WTC11 (cell line): ENCODE data around the gene ZC3H12D. TPM values are rescaled to one million over a fixed set of nuclear protein-coding genes. Genes with fewer than 3 reads are reported as not detected.

Experiments
- ATAC-seq: fragments of 200-7000 bp; cut with Tn5 transposase; 2 replicates; pipeline ENCODE4 v1.10.0; 2021; ENCODE audit warnings: mild to moderate bottlenecking, moderate library complexity
- Bru-seq: library from RNA; stranded (reverse); fragments of 400-500 nt; gene quantifications from one replicate; lab custom pipeline; 2021; lab: Mats Ljungman, UMichigan
- CTCF ChIA-PET: fragments of 300-600 bp; sonication (Branson Sonifier 250); formaldehyde crosslinking; loops from one replicate; lab custom pipeline; 2021; ENCODE audit warnings: antibody characterized with exemption; lab: Charles Lee
- POLR2A ChIA-PET: fragments of 350-600 bp; sonication (Branson Sonifier 250); formaldehyde crosslinking; loops from one replicate; lab custom pipeline; 2021; ENCODE audit warnings: antibody characterized with exemption; lab: Charles Lee
- DNase-seq: peaks from one replicate; pipeline ENCODE4 v3.0.0; 2021; ENCODE audit warnings: low spot score
- H3K27ac Mint-ChIP-seq: 2 replicates; pipeline ENCODE4 v1.8.0; 2021; ENCODE audit warnings: mixed read lengths
- H3K27me3 Mint-ChIP-seq: 2 replicates; pipeline ENCODE4 v1.8.0; 2021; ENCODE audit warnings: low read depth, mild to moderate bottlenecking, moderate library complexity, mixed read lengths
- H3K36me3 Mint-ChIP-seq: 2 replicates; pipeline ENCODE4 v1.8.0; 2021; ENCODE audit warnings: mixed read lengths
- H3K4me1 Mint-ChIP-seq: 2 replicates; pipeline ENCODE4 v1.8.0; 2022; ENCODE audit warnings: mixed read lengths
- H3K4me3 Mint-ChIP-seq: 2 replicates; pipeline ENCODE4 v1.8.0; 2021; ENCODE audit warnings: mild to moderate bottlenecking, moderate library complexity, mixed read lengths
- H3K9me3 Mint-ChIP-seq: 2 replicates; pipeline ENCODE4 v1.8.0; 2021; ENCODE audit warnings: mixed read lengths
- ELF4 ChIP-seq: sonication (generic); formaldehyde crosslinking; IDR thresholded peaks from 2 replicates; pipeline ENCODE4 v1.8.1; 2022; ENCODE audit warnings: low read depth, mild to moderate bottlenecking, moderate library complexity, missing genetic modification reagents
- FOXJ3 ChIP-seq: sonication (generic); formaldehyde crosslinking; IDR thresholded peaks from 2 replicates; pipeline ENCODE4 v1.9.0; 2021; ENCODE audit warnings: missing genetic modification reagents, mild to moderate bottlenecking, borderline replicate concordance
- GABPB1 ChIP-seq: sonication (generic); formaldehyde crosslinking; IDR thresholded peaks from 2 replicates; pipeline ENCODE4 v1.8.1; 2023; ENCODE audit warnings: mild to moderate bottlenecking, missing genetic modification reagents
- GTF2I ChIP-seq: fragments of 250-450 bp; sonication (Bioruptor Pico); conservative IDR thresholded peaks from 2 replicates; pipeline ENCODE4 v1.4.0; 2021; ENCODE audit warnings: mild to moderate bottlenecking
- MYBL2 ChIP-seq: sonication (generic); formaldehyde crosslinking; IDR thresholded peaks from 2 replicates; pipeline ENCODE4 v1.8.1; 2023; ENCODE audit warnings: mild to moderate bottlenecking, moderate library complexity, missing genetic modification reagents
- NFATC4 ChIP-seq: fragments of 250-450 bp; sonication (Bioruptor Pico); IDR thresholded peaks from 2 replicates; pipeline ENCODE4 v1.9.0; 2021; ENCODE audit warnings: mild to moderate bottlenecking
- RORB ChIP-seq: fragments of 250-450 bp; sonication (Bioruptor Pico); IDR thresholded peaks from 2 replicates; pipeline ENCODE4 v1.9.0; 2021; ENCODE audit warnings: mild to moderate bottlenecking
- SMAD4 ChIP-seq: sonication (generic); formaldehyde crosslinking; IDR thresholded peaks from 2 replicates; pipeline ENCODE4 v1.8.0; 2022; ENCODE audit warnings: mild to moderate bottlenecking, missing genetic modification reagents
- TEAD1 ChIP-seq: sonication (generic); formaldehyde crosslinking; IDR thresholded peaks from 2 replicates; pipeline ENCODE4 v1.8.0; 2022; ENCODE audit warnings: mild to moderate bottlenecking, missing genetic modification reagents
- ZNF423 ChIP-seq: fragments of 250-450 bp; sonication (Bioruptor Pico); IDR thresholded peaks from 2 replicates; pipeline ENCODE4 v2.1.2; 2022; ENCODE audit warnings: mild to moderate bottlenecking, moderate library complexity
- ZNF671 ChIP-seq: fragments of 250-450 bp; sonication (Bioruptor Pico); IDR thresholded peaks from 2 replicates; pipeline ENCODE4 v1.8.0; 2021; ENCODE audit warnings: mild to moderate bottlenecking
- long read RNA-seq, 3 experiments: library from RNA in 1 of 3; library from capped mRNA in 1 of 3; library from polyadenylated mRNA in 1 of 3; unstranded in 2 of 3; stranded (forward) in 1 of 3; transcript quantifications; one replicate each; pipeline ENCODE4 v2.0.0, GENCODE V29; 2021
- total RNA-seq: library from RNA; stranded (reverse); gene quantifications from 3 replicates; pipeline ENCODE4 v1.2.3, GENCODE V29; 2021
- TF ChIP-seq, protein P1 (sequence below): fragments of 250-450 bp; sonication (Bioruptor Pico); IDR thresholded peaks from 2 replicates; pipeline ENCODE4 v1.9.0; 2021; ENCODE audit warnings: mild to moderate bottlenecking, borderline replicate concordance
- TF ChIP-seq, protein P2 (sequence below): sonication (generic); formaldehyde crosslinking; IDR thresholded peaks from 2 replicates; pipeline ENCODE4 v1.8.0; 2022; ENCODE audit warnings: mild to moderate bottlenecking, missing genetic modification reagents
- TF ChIP-seq, protein P3 (sequence below): sonication (generic); formaldehyde crosslinking; IDR thresholded peaks from 2 replicates; pipeline ENCODE4 v1.8.1; 2022; ENCODE audit warnings: low read depth, missing genetic modification reagents, borderline replicate concordance
- TF ChIP-seq, protein P4 (sequence below): sonication (generic); formaldehyde crosslinking; IDR thresholded peaks from 2 replicates; pipeline ENCODE4 v1.8.1; 2023; ENCODE audit warnings: mild to moderate bottlenecking, missing genetic modification reagents, borderline replicate concordance

Gene ZC3H12D
- total RNA-seq = 0.13 to 0.21 TPM (median 0.14 TPM) in 3 replicates
- Bru-seq, nascent RNA = percentile 16 among the genes with signal in this experiment
- long read RNA-seq, experiment 1 = 0 reads
- long read RNA-seq, experiment 2 = 0 reads
- long read RNA-seq, experiment 3 = 0 reads

DNA sequence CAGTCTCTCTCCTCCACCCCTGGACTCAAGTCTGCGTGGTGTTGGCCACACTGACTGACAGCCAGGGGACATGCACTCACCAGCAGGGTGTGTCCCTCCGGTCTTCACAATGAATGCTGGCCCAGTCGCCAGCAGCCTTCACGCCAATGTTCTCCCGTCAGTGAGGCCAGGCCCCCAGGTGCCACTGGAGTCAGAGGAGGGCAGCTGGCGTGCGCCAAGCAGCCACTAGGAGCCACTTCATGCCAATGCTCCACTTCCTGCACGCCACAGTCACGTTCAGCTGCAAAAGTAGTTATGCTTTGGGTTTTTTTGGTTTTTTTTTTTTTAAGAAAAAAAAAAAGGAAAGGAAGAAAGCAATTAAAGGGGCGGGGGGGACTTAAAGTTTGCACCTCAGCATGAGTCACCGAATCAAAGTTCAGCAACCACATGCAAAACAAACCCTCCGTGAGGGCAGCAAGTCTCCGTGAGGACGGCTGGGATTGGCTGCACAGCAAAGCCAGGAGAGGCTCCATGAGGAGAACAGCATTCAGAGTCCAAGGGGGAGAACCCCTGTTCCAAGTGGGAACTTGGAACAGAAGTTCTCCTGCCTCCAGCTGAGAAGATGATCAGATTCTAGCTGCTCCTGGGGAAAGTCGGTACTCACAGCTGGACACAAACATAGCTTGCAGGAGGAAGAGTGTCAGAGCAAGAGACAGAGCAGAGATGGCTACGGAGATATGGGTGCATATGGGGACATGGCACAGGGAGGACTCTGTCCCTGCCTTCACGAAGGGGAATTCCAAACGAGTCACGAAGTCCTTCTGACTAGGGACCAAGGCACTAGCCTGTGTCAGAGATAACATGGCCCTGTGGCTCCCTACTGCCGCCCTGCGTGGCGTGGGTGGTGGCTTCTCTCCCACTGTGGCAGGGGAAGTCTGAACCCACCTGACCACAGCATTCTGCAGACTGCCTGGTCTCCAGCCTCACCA, at the start of gene ZC3H12D:
Gene ZC3H12D (minus strand): TSS at position 282 of the 968 bp plus-strand sequence. CDS start 10,471 bp downstream, outside the sequence.
- H3K27ac Mint-ChIP-seq = no peak within 1 kb of the TSS; the same call in 1 of the 2 replicates
- H3K4me1 Mint-ChIP-seq = peaks cover 16% of the 10 kb centered on the region
- POLR2A ChIA-PET = no interaction called here
- CTCF ChIA-PET = interaction anchor here (1.0 kb wide), 1 partner anchor 11 kb away, joined by 5 read pairs; no protein-coding TSS in a partner anchor
- no peaks in the 10 kb centered on the region for H3K9me3 Mint-ChIP-seq
- no peak for DNase-seq
- TF ChIP-seq GABPB1 (CRISPR knock-in tag) (peak; percentile 17; the same call in 1 of the 2 replicates), ELF4 (CRISPR knock-in tag) (no peak)
- H3K4me3 Mint-ChIP-seq = no peak within 1 kb of the TSS
- H3K36me3 Mint-ChIP-seq = no peaks in the 10 kb centered on the region
- ATAC-seq = peak; percentile 60
- no peaks in the 10 kb centered on the region for H3K27me3 Mint-ChIP-seq

DNA sequence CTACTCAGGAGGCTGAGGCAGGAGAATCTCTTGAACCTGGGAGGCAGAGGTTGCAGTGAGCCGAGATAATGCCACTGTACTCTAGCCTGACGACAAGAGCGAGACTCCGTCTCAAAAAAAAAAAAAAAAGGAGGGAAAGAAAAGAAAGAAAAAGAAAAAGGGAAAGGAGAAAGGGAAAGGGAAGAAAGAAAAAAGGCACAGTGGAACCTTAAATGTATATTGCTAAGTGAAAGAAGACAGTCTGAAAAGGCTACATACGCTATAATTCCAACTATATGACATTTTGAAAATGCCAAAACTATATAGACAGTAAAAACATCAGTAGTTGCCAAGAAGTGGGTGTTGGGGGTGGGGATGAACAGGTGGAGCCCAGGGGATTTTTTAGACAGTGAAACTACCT, 44.8 kb upstream of the ZC3H12D start:
- TF ChIP-seq ZNF671 = no peak
- TF ChIP-seq, protein P1, sequence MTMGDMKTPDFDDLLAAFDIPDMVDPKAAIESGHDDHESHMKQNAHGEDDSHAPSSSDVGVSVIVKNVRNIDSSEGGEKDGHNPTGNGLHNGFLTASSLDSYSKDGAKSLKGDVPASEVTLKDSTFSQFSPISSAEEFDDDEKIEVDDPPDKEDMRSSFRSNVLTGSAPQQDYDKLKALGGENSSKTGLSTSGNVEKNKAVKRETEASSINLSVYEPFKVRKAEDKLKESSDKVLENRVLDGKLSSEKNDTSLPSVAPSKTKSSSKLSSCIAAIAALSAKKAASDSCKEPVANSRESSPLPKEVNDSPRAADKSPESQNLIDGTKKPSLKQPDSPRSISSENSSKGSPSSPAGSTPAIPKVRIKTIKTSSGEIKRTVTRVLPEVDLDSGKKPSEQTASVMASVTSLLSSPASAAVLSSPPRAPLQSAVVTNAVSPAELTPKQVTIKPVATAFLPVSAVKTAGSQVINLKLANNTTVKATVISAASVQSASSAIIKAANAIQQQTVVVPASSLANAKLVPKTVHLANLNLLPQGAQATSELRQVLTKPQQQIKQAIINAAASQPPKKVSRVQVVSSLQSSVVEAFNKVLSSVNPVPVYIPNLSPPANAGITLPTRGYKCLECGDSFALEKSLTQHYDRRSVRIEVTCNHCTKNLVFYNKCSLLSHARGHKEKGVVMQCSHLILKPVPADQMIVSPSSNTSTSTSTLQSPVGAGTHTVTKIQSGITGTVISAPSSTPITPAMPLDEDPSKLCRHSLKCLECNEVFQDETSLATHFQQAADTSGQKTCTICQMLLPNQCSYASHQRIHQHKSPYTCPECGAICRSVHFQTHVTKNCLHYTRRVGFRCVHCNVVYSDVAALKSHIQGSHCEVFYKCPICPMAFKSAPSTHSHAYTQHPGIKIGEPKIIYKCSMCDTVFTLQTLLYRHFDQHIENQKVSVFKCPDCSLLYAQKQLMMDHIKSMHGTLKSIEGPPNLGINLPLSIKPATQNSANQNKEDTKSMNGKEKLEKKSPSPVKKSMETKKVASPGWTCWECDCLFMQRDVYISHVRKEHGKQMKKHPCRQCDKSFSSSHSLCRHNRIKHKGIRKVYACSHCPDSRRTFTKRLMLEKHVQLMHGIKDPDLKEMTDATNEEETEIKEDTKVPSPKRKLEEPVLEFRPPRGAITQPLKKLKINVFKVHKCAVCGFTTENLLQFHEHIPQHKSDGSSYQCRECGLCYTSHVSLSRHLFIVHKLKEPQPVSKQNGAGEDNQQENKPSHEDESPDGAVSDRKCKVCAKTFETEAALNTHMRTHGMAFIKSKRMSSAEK = no peak
- no peak for TF ChIP-seq NFATC4
- TF ChIP-seq MYBL2 = no peak
- TF ChIP-seq SMAD4 = no peak
- TF ChIP-seq, protein P2, sequence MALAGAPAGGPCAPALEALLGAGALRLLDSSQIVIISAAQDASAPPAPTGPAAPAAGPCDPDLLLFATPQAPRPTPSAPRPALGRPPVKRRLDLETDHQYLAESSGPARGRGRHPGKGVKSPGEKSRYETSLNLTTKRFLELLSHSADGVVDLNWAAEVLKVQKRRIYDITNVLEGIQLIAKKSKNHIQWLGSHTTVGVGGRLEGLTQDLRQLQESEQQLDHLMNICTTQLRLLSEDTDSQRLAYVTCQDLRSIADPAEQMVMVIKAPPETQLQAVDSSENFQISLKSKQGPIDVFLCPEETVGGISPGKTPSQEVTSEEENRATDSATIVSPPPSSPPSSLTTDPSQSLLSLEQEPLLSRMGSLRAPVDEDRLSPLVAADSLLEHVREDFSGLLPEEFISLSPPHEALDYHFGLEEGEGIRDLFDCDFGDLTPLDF (CRISPR knock-in tag) = no peak
- TF ChIP-seq, protein P3, sequence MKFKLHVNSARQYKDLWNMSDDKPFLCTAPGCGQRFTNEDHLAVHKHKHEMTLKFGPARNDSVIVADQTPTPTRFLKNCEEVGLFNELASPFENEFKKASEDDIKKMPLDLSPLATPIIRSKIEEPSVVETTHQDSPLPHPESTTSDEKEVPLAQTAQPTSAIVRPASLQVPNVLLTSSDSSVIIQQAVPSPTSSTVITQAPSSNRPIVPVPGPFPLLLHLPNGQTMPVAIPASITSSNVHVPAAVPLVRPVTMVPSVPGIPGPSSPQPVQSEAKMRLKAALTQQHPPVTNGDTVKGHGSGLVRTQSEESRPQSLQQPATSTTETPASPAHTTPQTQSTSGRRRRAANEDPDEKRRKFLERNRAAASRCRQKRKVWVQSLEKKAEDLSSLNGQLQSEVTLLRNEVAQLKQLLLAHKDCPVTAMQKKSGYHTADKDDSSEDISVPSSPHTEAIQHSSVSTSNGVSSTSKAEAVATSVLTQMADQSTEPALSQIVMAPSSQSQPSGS = no peak
- TF ChIP-seq FOXJ3 (CRISPR knock-in tag) = no peak
- TF ChIP-seq GTF2I = no peak
- no peak for TF ChIP-seq TEAD1 (CRISPR knock-in tag)
- TF ChIP-seq, protein P4, sequence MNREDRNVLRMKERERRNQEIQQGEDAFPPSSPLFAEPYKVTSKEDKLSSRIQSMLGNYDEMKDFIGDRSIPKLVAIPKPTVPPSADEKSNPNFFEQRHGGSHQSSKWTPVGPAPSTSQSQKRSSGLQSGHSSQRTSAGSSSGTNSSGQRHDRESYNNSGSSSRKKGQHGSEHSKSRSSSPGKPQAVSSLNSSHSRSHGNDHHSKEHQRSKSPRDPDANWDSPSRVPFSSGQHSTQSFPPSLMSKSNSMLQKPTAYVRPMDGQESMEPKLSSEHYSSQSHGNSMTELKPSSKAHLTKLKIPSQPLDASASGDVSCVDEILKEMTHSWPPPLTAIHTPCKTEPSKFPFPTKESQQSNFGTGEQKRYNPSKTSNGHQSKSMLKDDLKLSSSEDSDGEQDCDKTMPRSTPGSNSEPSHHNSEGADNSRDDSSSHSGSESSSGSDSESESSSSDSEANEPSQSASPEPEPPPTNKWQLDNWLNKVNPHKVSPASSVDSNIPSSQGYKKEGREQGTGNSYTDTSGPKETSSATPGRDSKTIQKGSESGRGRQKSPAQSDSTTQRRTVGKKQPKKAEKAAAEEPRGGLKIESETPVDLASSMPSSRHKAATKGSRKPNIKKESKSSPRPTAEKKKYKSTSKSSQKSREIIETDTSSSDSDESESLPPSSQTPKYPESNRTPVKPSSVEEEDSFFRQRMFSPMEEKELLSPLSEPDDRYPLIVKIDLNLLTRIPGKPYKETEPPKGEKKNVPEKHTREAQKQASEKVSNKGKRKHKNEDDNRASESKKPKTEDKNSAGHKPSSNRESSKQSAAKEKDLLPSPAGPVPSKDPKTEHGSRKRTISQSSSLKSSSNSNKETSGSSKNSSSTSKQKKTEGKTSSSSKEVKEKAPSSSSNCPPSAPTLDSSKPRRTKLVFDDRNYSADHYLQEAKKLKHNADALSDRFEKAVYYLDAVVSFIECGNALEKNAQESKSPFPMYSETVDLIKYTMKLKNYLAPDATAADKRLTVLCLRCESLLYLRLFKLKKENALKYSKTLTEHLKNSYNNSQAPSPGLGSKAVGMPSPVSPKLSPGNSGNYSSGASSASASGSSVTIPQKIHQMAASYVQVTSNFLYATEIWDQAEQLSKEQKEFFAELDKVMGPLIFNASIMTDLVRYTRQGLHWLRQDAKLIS (CRISPR knock-in tag) = no peak
- no peak for TF ChIP-seq RORB (CRISPR knock-in tag)
- no peak for TF ChIP-seq ZNF423 (CRISPR knock-in tag)
- H3K4me3 Mint-ChIP-seq = no peak overlapping the region
- CTCF ChIA-PET = interaction anchor here (0.7 kb wide), 1 partner anchor 31 kb away, joined by 3 read pairs; no protein-coding TSS in a partner anchor
- H3K27ac Mint-ChIP-seq = no peak overlapping the region
- no peak for ATAC-seq
- H3K27me3 Mint-ChIP-seq = no peaks in the 10 kb centered on the region
- POLR2A ChIA-PET = no interaction called here
- H3K36me3 Mint-ChIP-seq = peaks cover 34% of the 10 kb centered on the region
- DNase-seq = no peak
- H3K4me1 Mint-ChIP-seq = no peaks in the 10 kb centered on the region
- no peaks in the 10 kb centered on the region for H3K9me3 Mint-ChIP-seq
